B cell (primary cell): ENCODE measurements around the gene NHERF2. TPM values are rescaled to one million over a fixed set of nuclear protein-coding genes. Genes with fewer than 3 reads are reported as not detected.

Source experiments
- ATAC-seq: fragments of 200-7000 bp; cut with Tn5 transposase; one replicate; pipeline ENCODE4 v1.10.0; 2021; ENCODE audit warnings: low read depth, mild to moderate bottlenecking, moderate number of reproducible peaks, moderate library complexity
- CTCF ChIA-PET: fragments of 350-600 bp; sonication (Branson Sonifier 250); formaldehyde crosslinking; loops from one replicate; lab custom pipeline; 2021; ENCODE audit warnings: antibody characterized with exemption, inconsistent platforms; lab: Charles Lee
- POLR2A ChIA-PET: fragments of 350-600 bp; sonication (Branson Sonifier 250); formaldehyde crosslinking; loops from one replicate; lab custom pipeline; 2021; ENCODE audit warnings: antibody characterized with exemption; lab: Charles Lee
- DNase-seq: peaks from one replicate; pipeline ENCODE4 v3.0.0; 2013
- H2AFZ ChIP-seq: 2 replicates; pipeline ENCODE4 v1.6.1; 2012; ENCODE audit warnings: mild to moderate bottlenecking, low read depth, low read length; ENCODE audit not compliant: insufficient read depth, poor library complexity, severe bottlenecking
- H3K27ac ChIP-seq, 2 donors: 1 replicate in 1 of 2; 2 replicates in 1 of 2; pipeline ENCODE4 v1.5.1; 2012 to 2013; ENCODE audit warnings: low read length in 2 of 2, mild to moderate bottlenecking in 2 of 2, moderate library complexity in 1 of 2
- H3K27me3 ChIP-seq, 4 experiments: fragments of 200-600 bp in 1 of 4; sonication (generic) in 1 of 4; replicated peaks in 1 of 4; 1 replicate in 2 of 4; 2 replicates in 2 of 4; pipeline versions ENCODE4 v1.6.1 to v1.7.0; 2013 to 2016; ENCODE audit warnings: low read length in 3 of 4, mild to moderate bottlenecking in 2 of 4, mixed read lengths in 1 of 4, moderate library complexity in 1 of 4; ENCODE audit not compliant: insufficient read depth in 4 of 4, control insufficient read depth in 3 of 4; ENCODE audit errors: control extremely low read depth in 1 of 4
- H3K36me3 ChIP-seq, 2 experiments: replicated peaks in 1 of 2; 1 replicate in 1 of 2; 2 replicates in 1 of 2; pipeline versions ENCODE4 v1.6.1 to v1.7.1; 2013; ENCODE audit warnings: low read length in 1 of 2; ENCODE audit not compliant: insufficient read depth in 2 of 2, control insufficient read depth in 1 of 2; ENCODE audit errors: control extremely low read depth in 1 of 2, extremely low read depth in 1 of 2
- H3K4me1 ChIP-seq, 2 donors: fragments of 200-600 bp in 1 of 2; sonication (generic) in 1 of 2; 1 replicate in 1 of 2; 2 replicates in 1 of 2; pipeline versions ENCODE4 v1.5.1 to v1.6.1; 2013 to 2017; ENCODE audit warnings: low read length in 2 of 2; ENCODE audit not compliant: control insufficient read depth in 2 of 2, insufficient read depth in 2 of 2
- H3K4me2 ChIP-seq: replicated peaks from 2 replicates; pipeline ENCODE3; 2012; ENCODE audit warnings: mild to moderate bottlenecking, low read depth, low read length; ENCODE audit not compliant: poor library complexity, severe bottlenecking
- H3K4me3 ChIP-seq, 5 experiments: fragments of 200-600 bp in 1 of 5; sonication (generic) in 1 of 5; 1 replicate in 3 of 5; 2 replicates in 2 of 5; pipeline versions ENCODE4 v1.5.1 to v1.7.0; 2011 to 2016; ENCODE audit warnings: low read length in 4 of 5, mild to moderate bottlenecking in 4 of 5, low read depth in 2 of 5, control low read depth in 1 of 5, moderate library complexity in 1 of 5; ENCODE audit not compliant: insufficient read depth in 1 of 5; ENCODE audit errors: control extremely low read depth in 1 of 5, extremely low read depth in 1 of 5
- H3K79me2 ChIP-seq: fragments of 200-600 bp; sonication (generic); one replicate; pipeline ENCODE4 v1.6.0; 2016; ENCODE audit warnings: low read length; ENCODE audit not compliant: control insufficient read depth, insufficient read depth
- H3K9ac ChIP-seq: fragments of 200-600 bp; sonication (generic); 2 replicates; pipeline ENCODE4 v1.6.1; 2017; ENCODE audit warnings: mild to moderate bottlenecking, low read length, moderate library complexity
- H3K9me3 ChIP-seq, 3 donors: one replicate each; pipeline versions ENCODE4 v1.6.1 to v1.7.1; 2013; ENCODE audit warnings: low read length in 2 of 3; ENCODE audit not compliant: control insufficient read depth in 2 of 3, insufficient read depth in 1 of 3; ENCODE audit errors: control extremely low read depth in 1 of 3
- H4K20me1 ChIP-seq: 2 replicates; pipeline ENCODE4 v1.6.0; 2012; ENCODE audit warnings: mild to moderate bottlenecking, low read length; ENCODE audit not compliant: insufficient read depth, control insufficient read depth, poor library complexity, severe bottlenecking
- H3K27ac Mint-ChIP-seq: one replicate; pipeline ENCODE4 v1.8.0; 2021; ENCODE audit warnings: mixed read lengths
- H3K27me3 Mint-ChIP-seq: one replicate; pipeline ENCODE4 v1.8.0; 2021; ENCODE audit warnings: mixed read lengths
- H3K4me1 Mint-ChIP-seq: one replicate; pipeline ENCODE4 v1.8.0; 2021; ENCODE audit warnings: mixed read lengths
- H3K4me3 Mint-ChIP-seq: one replicate; pipeline ENCODE4 v1.8.0; 2021; ENCODE audit warnings: mixed read lengths
- H3K9me3 Mint-ChIP-seq: one replicate; pipeline ENCODE4 v1.8.0; 2022; ENCODE audit warnings: mixed read lengths; ENCODE audit not compliant: insufficient read depth
- EZH2 ChIP-seq: IDR thresholded peaks from 2 replicates; pipeline ENCODE4 v1.6.1; 2012; ENCODE audit warnings: borderline replicate concordance, low read depth, mild to moderate bottlenecking, moderate library complexity, low read length; ENCODE audit not compliant: insufficient read depth, poor library complexity, severe bottlenecking
- WGBS: methylation state at CpG from one replicate; pipeline ENCODE4 v1.1.5; 2013; ENCODE audit warnings: missing lambda C conversion rate; ENCODE audit not compliant: insufficient coverage; 5-methylcytosine and 5-hydroxymethylcytosine counted together
- intact Hi-C: fragments of 100-400 bp; cut with micrococcal nuclease; formaldehyde crosslinking; loops from one replicate; pipeline ENCODE4 v1.10.0; 2022
- polyA plus RNA-seq: library from polyadenylated mRNA; depleted of rRNA; stranded (reverse); fragments of >200 nt; gene quantifications from 2 replicates; pipeline ENCODE4 v1.2.3, GENCODE V29; 2012
- total RNA-seq, 2 donors: library from RNA; stranded (reverse); fragments of 120-200 nt in 1 of 2; gene quantifications; 1 replicate in 1 of 2; 2 replicates in 1 of 2; pipeline versions ENCODE4 v1.2.3 to v1.2.4, GENCODE V29; 2013 to 2022
- TF ChIP-seq, protein P1 (sequence below): fragments of 200-600 bp; IDR thresholded peaks from one replicate; pipeline ENCODE4 v1.8.0; 2022; ENCODE audit warnings: antibody characterized with exemption, mild to moderate bottlenecking

Gene NHERF2
- total and polyA plus RNA-seq, 2 donors (not counting 1 experiment from before 2014, with no cell fraction given) = 1.8 to 2.2 TPM

DNA sequence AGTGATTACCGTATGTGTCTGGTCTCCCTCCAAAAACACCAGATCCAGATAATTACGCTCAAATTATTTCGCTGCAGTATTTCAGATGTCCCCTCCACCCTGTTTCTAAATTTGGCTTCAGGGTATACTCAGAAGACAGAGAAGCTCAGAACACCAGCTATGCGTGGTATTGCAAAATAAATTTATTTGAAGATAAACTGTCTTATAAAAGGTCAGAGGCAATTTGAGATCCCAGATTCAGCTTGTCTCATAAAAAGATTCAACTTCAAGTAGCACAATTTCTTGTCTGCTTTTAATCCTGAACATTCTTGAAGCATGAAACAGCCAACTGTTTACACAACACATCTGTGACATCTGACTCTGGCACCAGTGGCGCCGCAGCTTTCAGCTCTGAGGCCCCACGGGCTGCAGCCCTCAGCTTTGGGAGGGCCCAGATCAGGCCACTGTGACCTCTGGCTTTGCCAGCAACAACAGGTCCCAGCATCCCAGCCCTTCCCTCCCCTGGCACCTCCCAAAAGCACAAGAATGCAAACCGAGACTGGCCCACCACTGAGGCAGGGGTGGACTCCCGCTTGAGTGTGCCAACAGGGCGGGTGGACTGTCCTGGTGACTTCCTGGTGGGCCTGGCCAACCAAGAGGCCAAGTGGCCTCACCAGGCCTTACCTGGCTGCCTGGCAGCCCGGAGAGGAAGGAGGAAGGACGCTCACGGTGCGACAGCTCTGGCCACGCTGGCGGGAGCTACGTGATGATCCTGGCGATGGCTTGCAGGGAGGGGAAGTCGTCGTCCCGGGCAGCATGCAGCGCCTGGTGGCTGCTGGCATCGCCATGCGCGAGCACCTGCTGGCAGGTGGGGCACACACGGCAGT lies 29.0 kb upstream of the NHERF2 start:
- Histone ChIP-seq H4K20me1 (peaks cover 23% of the 10 kb centered on the region), H3K27ac (no peak overlapping the region), H3K27me3 (no peaks in the 10 kb centered on the region), H3K4me2 (no peak overlapping the region), H3K4me1 (peaks cover 7 to 12% of the 10 kb centered on the region in 2 donors), H3K9ac (no peak overlapping the region), H3K36me3 (peaks cover 0 to 39% of the 10 kb centered on the region in 2 experiments), H3K9me3 (peaks cover 0 to 5% (median 0%) of the 10 kb centered on the region in 3 donors), H2AFZ (no peak overlapping the region), H3K4me3 (no peak overlapping the region), H3K79me2 (peaks cover 6% of the 10 kb centered on the region)
- DNase-seq (no peak), ATAC-seq (no peak)
- Mint-ChIP-seq H3K4me3 (no peak overlapping the region), H3K9me3 (no peaks in the 10 kb centered on the region), H3K4me1 (peaks cover 9% of the 10 kb centered on the region), H3K27me3 (no peaks in the 10 kb centered on the region), H3K27ac (no peak overlapping the region)
- ChIA-PET CTCF (interaction anchor here (1.4 kb wide), 1 partner anchor 143 kb away, joined by 3 read pairs; no protein-coding TSS in a partner anchor), POLR2A (no interaction called here)
- WGBS = 97% methylated on average over 24 of the region's 26 CpGs
- TF ChIP-seq, protein P1, sequence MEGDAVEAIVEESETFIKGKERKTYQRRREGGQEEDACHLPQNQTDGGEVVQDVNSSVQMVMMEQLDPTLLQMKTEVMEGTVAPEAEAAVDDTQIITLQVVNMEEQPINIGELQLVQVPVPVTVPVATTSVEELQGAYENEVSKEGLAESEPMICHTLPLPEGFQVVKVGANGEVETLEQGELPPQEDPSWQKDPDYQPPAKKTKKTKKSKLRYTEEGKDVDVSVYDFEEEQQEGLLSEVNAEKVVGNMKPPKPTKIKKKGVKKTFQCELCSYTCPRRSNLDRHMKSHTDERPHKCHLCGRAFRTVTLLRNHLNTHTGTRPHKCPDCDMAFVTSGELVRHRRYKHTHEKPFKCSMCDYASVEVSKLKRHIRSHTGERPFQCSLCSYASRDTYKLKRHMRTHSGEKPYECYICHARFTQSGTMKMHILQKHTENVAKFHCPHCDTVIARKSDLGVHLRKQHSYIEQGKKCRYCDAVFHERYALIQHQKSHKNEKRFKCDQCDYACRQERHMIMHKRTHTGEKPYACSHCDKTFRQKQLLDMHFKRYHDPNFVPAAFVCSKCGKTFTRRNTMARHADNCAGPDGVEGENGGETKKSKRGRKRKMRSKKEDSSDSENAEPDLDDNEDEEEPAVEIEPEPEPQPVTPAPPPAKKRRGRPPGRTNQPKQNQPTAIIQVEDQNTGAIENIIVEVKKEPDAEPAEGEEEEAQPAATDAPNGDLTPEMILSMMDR = no peak
- TF ChIP-seq EZH2 = no peak
- intact Hi-C loops = loop anchor here (10.0 kb wide), 1 partner anchor 53 kb away; the partner anchor contains the start of gene MSRB1

DNA sequence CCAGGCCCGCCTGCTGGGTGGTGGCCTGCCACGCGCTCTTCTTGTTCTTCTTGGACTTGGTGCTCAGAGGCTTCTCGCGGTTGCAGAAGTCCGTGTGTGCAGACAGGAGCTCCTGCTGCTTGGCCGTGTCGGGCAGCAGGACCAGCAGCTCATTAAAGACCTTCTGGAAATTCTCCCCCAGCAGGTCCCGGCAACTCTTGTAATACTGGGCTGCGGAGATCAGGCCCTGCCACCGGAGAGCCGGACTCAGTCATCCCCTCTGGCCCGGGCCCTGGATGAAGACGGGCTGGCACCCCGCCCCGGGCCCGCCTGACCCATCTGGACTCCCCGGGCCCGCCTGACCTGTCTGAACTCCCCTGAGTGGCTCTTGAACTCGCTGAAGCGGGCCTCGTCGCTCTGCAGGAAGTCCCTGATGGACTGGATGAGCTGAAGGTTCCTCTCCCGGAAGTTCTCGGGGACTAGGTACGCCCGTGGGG lies 28.3 kb upstream of the NHERF2 start:
- Histone ChIP-seq H3K9me3 (no peaks in the 10 kb centered on the region), H4K20me1 (peaks cover 30% of the 10 kb centered on the region), H3K27ac (no peak overlapping the region), H3K4me3 (no peak overlapping the region), H3K36me3 (peaks cover 0 to 45% of the 10 kb centered on the region in 2 experiments), H2AFZ (no peak overlapping the region), H3K4me1 (peaks cover 5% of the 10 kb centered on the region in 2 donors), H3K9ac (no peak overlapping the region), H3K4me2 (no peak overlapping the region), H3K79me2 (peaks cover 13% of the 10 kb centered on the region), H3K27me3 (no peaks in the 10 kb centered on the region)
- no peaks in the 10 kb centered on the region for H3K9me3 Mint-ChIP-seq
- H3K27me3 Mint-ChIP-seq = no peaks in the 10 kb centered on the region
- no peak overlapping the region for H3K4me3 Mint-ChIP-seq
- ChIA-PET CTCF (no interaction called here), POLR2A (no interaction called here)
- DNase-seq = no peak
- WGBS = 96% methylated on average over 25 of the region's 27 CpGs
- TF ChIP-seq, protein P1 = no peak
- no peak for TF ChIP-seq EZH2
- H3K27ac Mint-ChIP-seq = no peak overlapping the region
- intact Hi-C loops = loop anchor here (10.0 kb wide), 1 partner anchor 54 kb away; the partner anchor contains the start of gene MSRB1
- no peak for ATAC-seq
- peaks cover 8% of the 10 kb centered on the region for H3K4me1 Mint-ChIP-seq
